Vagina (tissue), 2 donors: ENCODE results near the gene FES. TPM values are rescaled to one million over a fixed set of nuclear protein-coding genes. Genes with fewer than 3 reads are reported as not detected.

Source experiments
- DNase-seq, 2 donors: peaks; one replicate each; pipeline ENCODE4 v3.0.0-alpha.2; 2017; ENCODE audit errors: extremely low spot score in 2 of 2
- H3K27ac ChIP-seq: fragments of 200-600 bp; sonication (generic); one replicate; pipeline ENCODE4 v1.5.1; 2019
- H3K27me3 ChIP-seq: fragments of 200-600 bp; sonication (generic); one replicate; pipeline ENCODE4 v1.5.1; 2019
- H3K36me3 ChIP-seq, 2 donors: fragments of 200-600 bp; sonication (generic); one replicate each; pipeline ENCODE4 v1.5.1; 2017 to 2019
- H3K4me1 ChIP-seq: fragments of 200-600 bp; sonication (generic); one replicate; pipeline ENCODE4 v1.5.1; 2019
- H3K4me3 ChIP-seq, 2 donors: fragments of 200-600 bp; sonication (generic); 1 replicate in 1 of 2; 2 replicates in 1 of 2; pipeline ENCODE4 v1.5.1; 2016 to 2019
- H3K9me3 ChIP-seq: fragments of 200-600 bp; sonication (generic); one replicate; pipeline ENCODE4 v1.5.1; 2019
- CTCF ChIP-seq, 3 experiments: fragments of 450-650 bp in 2 of 3; fragments of 200-600 bp in 1 of 3; sonication (generic) in 1 of 3; IDR thresholded peaks; one replicate each; pipeline ENCODE4 v1.5.1; 2017 to 2019; ENCODE audit warnings: antibody characterized with exemption in 3 of 3, mild to moderate bottlenecking in 2 of 3, moderate library complexity in 2 of 3
- POLR2A ChIP-seq, 2 donors: fragments of 450-650 bp; IDR thresholded peaks; one replicate each; pipeline ENCODE4 v1.6.1; 2017; ENCODE audit warnings: antibody characterized with exemption in 2 of 2, mild to moderate bottlenecking in 2 of 2, moderate library complexity in 2 of 2
- POLR2AphosphoS5 ChIP-seq, 2 donors: sonication (generic); formaldehyde crosslinking; IDR thresholded peaks; one replicate each; pipeline ENCODE4 v1.9.0; 2017; ENCODE audit warnings: antibody characterized with exemption in 2 of 2, mild to moderate bottlenecking in 2 of 2, low read depth in 1 of 2; ENCODE audit not compliant: insufficient read depth in 1 of 2
- intact Hi-C: fragments of 100-400 bp; cut with DNase I; formaldehyde crosslinking; loops from one replicate; pipeline ENCODE4 v1.15.1; 2023
- total RNA-seq: library from RNA; depleted of rRNA; stranded (reverse); fragments of >200 nt; gene quantifications from one replicate; pipeline ENCODE4 v1.2.3, GENCODE V29; 2016

The FES gene
- total RNA-seq, 1 donor from 2014 or later, result 47.4 TPM

GRCh38 chr15:90838544-90838943 is 45.8 kb upstream of the FES start:
- TF ChIP-seq POLR2AphosphoS5 (IDR thresholded peaks at IDR 0.05; ENCODE audit: insufficient read depth in 1 of 2, low read depth in 1 of 2), result no peak
- TF ChIP-seq POLR2A (IDR thresholded peaks at IDR 0.05), result no peak
- TF ChIP-seq CTCF (IDR thresholded peaks at IDR 0.05), result no peak
- no peaks in the 10 kb centered on the region for H3K27me3 ChIP-seq
- no peaks in the 10 kb centered on the region for H3K9me3 ChIP-seq
- H3K4me3 ChIP-seq, result no peak overlapping the region
- H3K36me3 ChIP-seq, result no peaks in the 10 kb centered on the region
- no peak for DNase-seq
- no peak overlapping the region for H3K27ac ChIP-seq
- intact Hi-C loops, result no loop called here
- H3K4me1 ChIP-seq, result no peaks in the 10 kb centered on the region

- no peaks in the 10 kb centered on the region for H3K27me3 ChIP-seq
- no peak overlapping the region for H3K27ac ChIP-seq
- H3K9me3 ChIP-seq, result no peaks in the 10 kb centered on the region
- intact Hi-C loops, result no loop called here
- no peak for DNase-seq
- H3K36me3 ChIP-seq, result no peaks in the 10 kb centered on the region
- TF ChIP-seq POLR2AphosphoS5 (IDR thresholded peaks at IDR 0.05; ENCODE audit: insufficient read depth in 1 of 2, low read depth in 1 of 2), result no peak
- TF ChIP-seq POLR2A (IDR thresholded peaks at IDR 0.05), result no peak
- TF ChIP-seq CTCF (IDR thresholded peaks at IDR 0.05), result no peak
- no peak overlapping the region for H3K4me3 ChIP-seq
- H3K4me1 ChIP-seq, result no peaks in the 10 kb centered on the region
These were observed 44.9 kb upstream of the FES start for GRCh38 chr15:90839187-90840071.

GRCh38 chr15:90840157-90840855 is 44.0 kb upstream of the FES start:
- no peaks in the 10 kb centered on the region for H3K9me3 ChIP-seq
- no peak overlapping the region for H3K27ac ChIP-seq
- H3K27me3 ChIP-seq, result no peaks in the 10 kb centered on the region
- H3K4me3 ChIP-seq, result no peak overlapping the region
- no peak for DNase-seq
- intact Hi-C loops, result no loop called here
- no peaks in the 10 kb centered on the region for H3K36me3 ChIP-seq
- no peaks in the 10 kb centered on the region for H3K4me1 ChIP-seq
- TF ChIP-seq POLR2AphosphoS5 (IDR thresholded peaks at IDR 0.05; ENCODE audit: insufficient read depth in 1 of 2, low read depth in 1 of 2) (no peak), POLR2A (IDR thresholded peaks at IDR 0.05) (no peak), CTCF (IDR thresholded peaks at IDR 0.05) (no peak)

- Histone ChIP-seq H3K4me3 (no peak overlapping the region), H3K27ac (no peak overlapping the region), H3K4me1 (no peaks in the 10 kb centered on the region), H3K27me3 (no peaks in the 10 kb centered on the region), H3K36me3 (no peaks in the 10 kb centered on the region), H3K9me3 (no peaks in the 10 kb centered on the region)
- intact Hi-C loops, result no loop called here
- no peak for DNase-seq
- TF ChIP-seq POLR2A (IDR thresholded peaks at IDR 0.05) (no peak), CTCF (IDR thresholded peaks at IDR 0.05) (no peak), POLR2AphosphoS5 (IDR thresholded peaks at IDR 0.05; ENCODE audit: insufficient read depth in 1 of 2, low read depth in 1 of 2) (no peak)
These were observed 43.4 kb upstream of the FES start for GRCh38 chr15:90840954-90841353.

- Histone ChIP-seq H3K36me3 (no peaks in the 10 kb centered on the region), H3K27ac (no peak overlapping the region), H3K4me1 (no peaks in the 10 kb centered on the region), H3K4me3 (no peak overlapping the region), H3K9me3 (no peaks in the 10 kb centered on the region), H3K27me3 (no peaks in the 10 kb centered on the region)
- no peak for TF ChIP-seq CTCF (IDR thresholded peaks at IDR 0.05)
- intact Hi-C loops, result no loop called here
- no peak for DNase-seq
These were observed 39.6 kb upstream of the FES start for GRCh38 chr15:90844696-90845095.
